ENCODE results near the gene PWP1.

PWP1 gene

GRCh38 chr12:107685360-107686248, at the start of gene PWP1:
TSS of gene PWP1 (plus strand) at chr12:107685799. CDS start at chr12:107685900, 101 bp downstream.
- peak; percentile 85 for DNase-seq (ENCODE audit: extremely low read depth, low read depth)
- peak within 1 kb of the TSS; percentile 63 for H3K4me3 ChIP-seq (replicated peaks; ENCODE audit: low read depth, low read length)
- TF ChIP-seq CTCF (IDR thresholded peaks at IDR 0.05; ENCODE audit: low read depth, low read length, missing control alignments): no peak

GRCh38 chr12:107641154-107641553, 44.4 kb upstream of the PWP1 start:
- no peak for TF ChIP-seq CTCF (IDR thresholded peaks at IDR 0.05; ENCODE audit: low read depth, low read length, missing control alignments)
- DNase-seq (ENCODE audit: extremely low read depth, low read depth): no peak
- H3K4me3 ChIP-seq (replicated peaks; ENCODE audit: low read depth, low read length): no peak overlapping the region

- no peak for DNase-seq (ENCODE audit: extremely low read depth, low read depth)
- H3K4me3 ChIP-seq (replicated peaks; ENCODE audit: low read depth, low read length): no peak overlapping the region
- TF ChIP-seq CTCF (IDR thresholded peaks at IDR 0.05; ENCODE audit: low read depth, low read length, missing control alignments): no peak
Observed at GRCh38 chr12:107642240-107642639, 43.4 kb upstream of the PWP1 start.

- no peak for DNase-seq (ENCODE audit: extremely low read depth, low read depth)
- no peak overlapping the region for H3K4me3 ChIP-seq (replicated peaks; ENCODE audit: low read depth, low read length)
- TF ChIP-seq CTCF (IDR thresholded peaks at IDR 0.05; ENCODE audit: low read depth, low read length, missing control alignments): no peak
Observed at GRCh38 chr12:107645630-107646333, 39.8 kb upstream of the PWP1 start.

GRCh38 chr12:107646436-107646835, 39.2 kb upstream of the PWP1 start:
- no peak for TF ChIP-seq CTCF (IDR thresholded peaks at IDR 0.05; ENCODE audit: low read depth, low read length, missing control alignments)
- no peak for DNase-seq (ENCODE audit: extremely low read depth, low read depth)
- H3K4me3 ChIP-seq (replicated peaks; ENCODE audit: low read depth, low read length): no peak overlapping the region

GRCh38 chr12:107649661-107650061, 35.9 kb upstream of the PWP1 start:
- no peak for TF ChIP-seq CTCF (IDR thresholded peaks at IDR 0.05; ENCODE audit: low read depth, low read length, missing control alignments)
- no peak overlapping the region for H3K4me3 ChIP-seq (replicated peaks; ENCODE audit: low read depth, low read length)
- no peak for DNase-seq (ENCODE audit: extremely low read depth, low read depth)

Measured in HFF-Myc (cell line).